HepG2 (cell line): ENCODE measurements around the gene LYSMD1. TPM values are rescaled to one million over a fixed set of nuclear protein-coding genes. Genes with fewer than 3 reads are reported as not detected.

ENCODE experiments used
- ARID5B ChIP-seq: IDR thresholded peaks from 2 replicates; pipeline ENCODE4 v1.4.0; 2020; ENCODE audit warnings: mild to moderate bottlenecking, missing genetic modification reagents
- HMGXB4 ChIP-seq, 2 experiments: sonication (generic) in 1 of 2; formaldehyde crosslinking in 1 of 2; IDR thresholded peaks; 2 replicates each; pipeline versions ENCODE4 v1.4.0 to v1.6.1; 2018 to 2020; ENCODE audit warnings: missing genetic modification reagents in 2 of 2, borderline replicate concordance in 1 of 2, low read depth in 1 of 2, mild to moderate bottlenecking in 1 of 2, missing biosample characterization in 1 of 2
- IRF9 ChIP-seq: sonication (generic); formaldehyde crosslinking; IDR thresholded peaks from 2 replicates; pipeline ENCODE4 v1.8.0; 2022; ENCODE audit warnings: missing genetic modification reagents, mild to moderate bottlenecking, borderline replicate concordance
- IRX3 ChIP-seq: sonication (generic); formaldehyde crosslinking; IDR thresholded peaks from 2 replicates; pipeline ENCODE4 v1.8.1; 2023; ENCODE audit warnings: mild to moderate bottlenecking, low read depth, missing genetic modification reagents, borderline replicate concordance
- MTA1 ChIP-seq: sonication (generic); formaldehyde crosslinking; IDR thresholded peaks from 2 replicates; pipeline ENCODE4 v1.4.0; 2020; ENCODE audit warnings: missing genetic modification reagents, mild to moderate bottlenecking, borderline replicate concordance
- NONO ChIP-seq, 2 experiments: fragments of 450-650 bp in 1 of 2; sonication (generic) in 1 of 2; formaldehyde crosslinking in 1 of 2; IDR thresholded peaks in 1 of 2; conservative IDR thresholded peaks in 1 of 2; 2 replicates each; pipeline versions ENCODE4 v1.6.1 to v1.8.0; 2017 to 2022; ENCODE audit warnings: mild to moderate bottlenecking in 1 of 2, missing genetic modification reagents in 1 of 2, moderate library complexity in 1 of 2
- NR3C1 ChIP-seq: sonication (generic); formaldehyde crosslinking; IDR thresholded peaks from 2 replicates; pipeline ENCODE4 v1.4.0; 2020; ENCODE audit warnings: missing genetic modification reagents
- SRY ChIP-seq: sonication (generic); formaldehyde crosslinking; IDR thresholded peaks from 2 replicates; pipeline ENCODE4 v1.8.0; 2022; ENCODE audit warnings: mild to moderate bottlenecking, missing genetic modification reagents
- TFE3 ChIP-seq: IDR thresholded peaks from 2 replicates; pipeline ENCODE4 v1.6.1; 2016
- ZBTB7A ChIP-seq: sonication (generic); formaldehyde crosslinking; IDR thresholded peaks from 2 replicates; pipeline ENCODE4 v1.8.0; 2022; ENCODE audit warnings: mild to moderate bottlenecking, missing genetic modification reagents
- ZBTB8A ChIP-seq: sonication (generic); formaldehyde crosslinking; IDR thresholded peaks from 2 replicates; pipeline ENCODE4 v1.4.0; 2020; ENCODE audit warnings: mild to moderate bottlenecking, low read depth, missing genetic modification reagents, borderline replicate concordance
- ZKSCAN8 ChIP-seq: IDR thresholded peaks from 2 replicates; pipeline ENCODE4 v1.6.1; 2016; ENCODE audit warnings: borderline replicate concordance, missing genetic modification reagents, missing compliant biosample characterization
- ZNF44 ChIP-seq: sonication (generic); formaldehyde crosslinking; IDR thresholded peaks from 2 replicates; pipeline ENCODE4 v1.5.1; 2020; ENCODE audit warnings: mild to moderate bottlenecking, missing genetic modification reagents
- ZNF552 ChIP-seq: sonication (generic); formaldehyde crosslinking; IDR thresholded peaks from 2 replicates; pipeline ENCODE4 v1.9.0; 2022; ENCODE audit warnings: missing genetic modification reagents, mild to moderate bottlenecking, borderline replicate concordance
- ZNF562 ChIP-seq: sonication (generic); formaldehyde crosslinking; IDR thresholded peaks from 2 replicates; pipeline ENCODE4 v1.8.0; 2022; ENCODE audit warnings: missing genetic modification reagents, borderline replicate concordance
- ZNF841 ChIP-seq: sonication (generic); formaldehyde crosslinking; IDR thresholded peaks from 2 replicates; pipeline ENCODE4 v1.8.1; 2023; ENCODE audit warnings: missing genetic modification reagents, borderline replicate concordance
- polyA plus RNA-seq, 8 experiments: library from polyadenylated mRNA; depleted of rRNA in 3 of 8; stranded (reverse) in 7 of 8; unstranded in 1 of 8; fragments of >200 nt; fragmentation: Illumina TruSeq in 4 of 8; extraction: Trizol in 4 of 8; gene quantifications; 2 replicates each; pipeline versions ENCODE4 v1.2.1 to v1.2.3, GENCODE V29; 2011 to 2016; ENCODE audit warnings: low read depth in 4 of 8, missing spikeins in 1 of 8, mixed read lengths in 1 of 8; ENCODE audit not compliant: insufficient read depth in 1 of 8
- total RNA-seq, 5 experiments: library from RNA; depleted of rRNA; stranded (reverse); fragments of >200 nt; fragmentation: Illumina TruSeq; extraction: Trizol; gene quantifications; 2 replicates each; pipeline ENCODE4 v1.2.3, GENCODE V29; 2016; ENCODE audit warnings: low read depth in 1 of 5
- TF ChIP-seq, protein P1 (sequence below): sonication (generic); formaldehyde crosslinking; IDR thresholded peaks from 2 replicates; pipeline ENCODE4 v1.8.0; 2022; ENCODE audit warnings: mild to moderate bottlenecking, missing genetic modification reagents, moderate library complexity

The LYSMD1 gene
- total and polyA plus RNA-seq, 2 of the 13 experiments (the other 11 are each of a cell fraction or from before 2014, with no cell fraction given): 3.8 to 4.8 TPM

DNA sequence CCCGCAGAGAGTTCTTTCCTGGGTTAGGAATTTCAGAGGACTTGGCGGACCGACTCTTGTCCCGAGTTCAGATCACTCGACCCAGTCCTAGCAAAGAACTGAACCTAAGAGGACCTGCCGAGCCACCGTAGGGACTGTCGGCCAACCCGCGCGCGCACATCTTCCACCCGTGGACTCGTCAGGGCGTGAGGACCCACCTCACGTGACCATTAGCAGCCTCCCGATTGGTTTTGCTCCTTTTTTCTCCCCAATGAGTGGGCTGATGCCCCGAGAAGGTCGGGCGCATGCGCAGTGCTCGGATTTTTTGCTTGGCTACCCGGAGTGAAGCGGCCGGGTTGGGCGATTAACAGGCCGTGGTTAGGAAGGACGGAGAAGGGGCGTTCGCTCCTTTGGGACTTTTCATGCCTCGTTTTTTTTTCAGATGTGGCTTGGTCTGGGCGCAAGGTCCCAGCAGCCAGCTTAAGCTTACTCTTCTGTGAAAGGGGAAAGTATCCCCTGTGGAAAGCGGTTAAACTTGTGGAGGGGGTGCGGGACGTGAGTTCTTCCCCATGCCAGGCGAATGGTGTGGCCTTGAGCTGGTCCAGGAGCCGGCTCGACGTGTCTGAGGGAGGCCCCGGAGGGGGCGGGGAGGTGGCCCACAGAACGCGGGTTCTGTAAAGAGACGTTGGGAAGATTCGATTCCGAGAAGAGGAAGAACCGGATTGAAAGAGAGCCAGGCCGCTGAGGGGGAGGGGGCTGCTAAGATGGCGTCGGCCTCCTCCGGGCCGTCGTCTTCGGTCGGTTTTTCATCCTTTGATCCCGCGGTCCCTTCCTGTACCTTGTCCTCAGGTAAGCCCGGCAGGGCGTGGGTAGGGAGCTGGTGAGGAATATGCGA is 32.8 kb upstream of the LYSMD1 start, which contains the start of gene PIP5K1A (continued):
- 0 out of 2 replicates have a peak, but pooled peaks have one; percentile 62 for TF ChIP-seq TFE3 (CRISPR knock-in tag)
- no peak for TF ChIP-seq ZKSCAN8
- TF ChIP-seq SRY: peak; percentile 73; the same call in 1 of the 2 replicates
- TF ChIP-seq ZNF44: no peak
- TF ChIP-seq, protein P1, sequence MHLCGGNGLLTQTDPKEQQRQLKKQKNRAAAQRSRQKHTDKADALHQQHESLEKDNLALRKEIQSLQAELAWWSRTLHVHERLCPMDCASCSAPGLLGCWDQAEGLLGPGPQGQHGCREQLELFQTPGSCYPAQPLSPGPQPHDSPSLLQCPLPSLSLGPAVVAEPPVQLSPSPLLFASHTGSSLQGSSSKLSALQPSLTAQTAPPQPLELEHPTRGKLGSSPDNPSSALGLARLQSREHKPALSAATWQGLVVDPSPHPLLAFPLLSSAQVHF (CRISPR knock-in tag): peak; percentile 44; the same call in 1 of the 2 replicates
- no peak for TF ChIP-seq NR3C1 (CRISPR knock-in tag)
- no peak for TF ChIP-seq IRX3 (CRISPR knock-in tag)
- TF ChIP-seq IRF9: no peak
- TF ChIP-seq ZBTB8A (CRISPR knock-in tag): no peak
- TF ChIP-seq ZNF841: 0 out of 2 replicates have a peak, but pooled peaks have one; percentile 10
- 0 out of 2 replicates have a peak, but pooled peaks have one; percentile 36 for TF ChIP-seq ZBTB7A
- peak; percentile 27; the same call in 1 of the 2 replicates for TF ChIP-seq ARID5B
- TF ChIP-seq HMGXB4 (CRISPR knock-in tag; IDR thresholded peaks at IDR 0.05; ENCODE audit: borderline replicate concordance in 1 of 2, low read depth in 1 of 2): peak; percentile 49 to 69; a peak in 3 of 4 replicates
- TF ChIP-seq ZNF552 (CRISPR knock-in tag): no peak
- TF ChIP-seq ZNF562 (CRISPR knock-in tag): no peak
- TF ChIP-seq NONO (IDR thresholded peaks at IDR 0.05): no peak
- peak; percentile 67 for TF ChIP-seq NONO (CRISPR knock-in tag; conservative IDR thresholded peaks at IDR 0.05)
- peak; percentile 86; the same call in 1 of the 2 replicates for TF ChIP-seq MTA1 (CRISPR knock-in tag)
